HG02623 (cell line): Measurements from ENCODE around the gene KLF6.
A peak's percentile ranks its signal among the peaks of the same experiment; 100 is the strongest.

Experiments used
- ATAC-seq: cut with Tn5 transposase; IDR thresholded peaks from one replicate; pipeline ENCODE4 v1.9.1; 2021; ENCODE audit warnings: moderate library complexity; ENCODE audit not compliant: unreplicated experiment

The KLF6 gene

DNA sequence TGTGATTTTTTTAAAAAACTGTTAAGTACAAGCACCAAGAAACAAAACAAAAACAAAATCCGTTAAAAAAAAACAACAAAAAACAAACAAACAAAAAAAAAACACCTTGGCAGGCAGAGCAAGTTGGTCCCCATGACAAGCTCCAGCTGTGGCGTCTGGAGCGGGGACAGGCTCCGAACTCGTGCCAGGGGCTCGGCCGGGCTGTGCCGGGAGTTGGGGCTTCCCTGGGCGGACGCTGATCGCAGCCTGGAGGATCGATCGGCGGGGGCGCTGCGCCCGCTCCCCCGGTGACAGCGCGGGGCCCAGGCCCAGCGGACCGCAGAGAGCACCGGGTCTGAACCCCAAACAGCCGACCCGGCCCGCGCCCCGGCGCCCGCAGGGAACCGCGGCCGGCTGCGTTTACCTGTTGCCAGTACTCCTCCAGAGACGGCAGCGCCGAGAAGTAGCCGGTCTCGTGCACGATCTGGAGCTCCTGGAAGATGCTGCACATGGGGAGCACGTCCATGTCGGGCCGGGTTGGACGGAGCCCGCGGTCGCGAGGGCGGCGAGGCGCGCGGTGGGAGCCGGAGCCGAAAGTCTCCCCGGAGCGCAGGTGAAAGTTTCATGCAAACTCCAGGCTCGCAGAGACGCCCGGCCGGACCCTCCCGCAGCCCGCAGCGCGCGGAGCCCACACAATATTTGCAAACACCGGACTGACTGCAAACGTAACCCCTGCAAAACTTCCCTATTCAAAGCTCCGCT is at the start of gene KLF6:
Gene KLF6, minus strand, starts transcription at position 700 of the 741 bp plus-strand sequence. Its CDS starts 195 bp downstream, at position 505.
- peak; percentile 0 for ATAC-seq

GRCh38 chr10:3834404-3834803 is 49.4 kb upstream of the KLF6 start:
- ATAC-seq, result no peak

- ATAC-seq, result no peak
Measured at GRCh38 chr10:3833046-3833445, 48.0 kb upstream of the KLF6 start.

GRCh38 chr10:3832022-3832786 is 47.2 kb upstream of the KLF6 start:
- no peak for ATAC-seq

DNA sequence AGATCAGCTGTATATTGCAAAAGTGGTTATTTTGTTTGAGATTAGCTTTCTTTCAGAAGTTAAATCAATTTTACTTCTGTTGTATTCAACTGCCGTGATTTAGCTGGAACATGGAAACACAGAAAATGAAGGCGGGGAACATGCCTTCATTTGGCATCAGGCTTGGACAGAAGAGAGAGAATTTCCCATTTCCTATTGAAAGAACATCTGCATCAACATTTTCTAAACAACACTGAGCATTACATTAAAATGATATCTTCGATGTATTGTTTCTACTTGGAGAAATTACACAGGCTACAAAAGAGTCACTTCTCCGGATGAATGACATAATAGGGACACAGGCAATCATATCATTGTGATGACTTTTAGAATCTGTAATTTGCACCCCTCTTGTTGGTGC is 46.6 kb upstream of the KLF6 start:
- no peak for ATAC-seq

DNA sequence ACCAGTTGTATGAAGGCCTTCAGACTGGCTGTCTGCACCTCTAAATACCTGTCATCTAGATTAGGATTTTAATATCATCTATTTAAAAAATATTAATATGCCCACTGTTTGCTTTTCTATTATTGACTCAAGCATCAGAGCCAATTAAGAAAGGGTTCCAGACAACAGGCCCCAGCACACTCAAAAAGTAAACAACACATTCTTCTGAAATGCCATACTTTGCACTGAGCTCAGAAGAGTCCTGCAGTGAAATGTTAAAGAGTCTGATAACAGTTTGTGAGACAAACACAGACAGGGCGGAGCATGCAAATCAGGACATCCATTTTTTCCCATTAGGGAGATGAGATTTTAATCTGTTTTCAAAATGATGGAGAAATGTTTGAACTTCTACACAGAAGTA is 45.9 kb upstream of the KLF6 start:
- ATAC-seq, result no peak

DNA sequence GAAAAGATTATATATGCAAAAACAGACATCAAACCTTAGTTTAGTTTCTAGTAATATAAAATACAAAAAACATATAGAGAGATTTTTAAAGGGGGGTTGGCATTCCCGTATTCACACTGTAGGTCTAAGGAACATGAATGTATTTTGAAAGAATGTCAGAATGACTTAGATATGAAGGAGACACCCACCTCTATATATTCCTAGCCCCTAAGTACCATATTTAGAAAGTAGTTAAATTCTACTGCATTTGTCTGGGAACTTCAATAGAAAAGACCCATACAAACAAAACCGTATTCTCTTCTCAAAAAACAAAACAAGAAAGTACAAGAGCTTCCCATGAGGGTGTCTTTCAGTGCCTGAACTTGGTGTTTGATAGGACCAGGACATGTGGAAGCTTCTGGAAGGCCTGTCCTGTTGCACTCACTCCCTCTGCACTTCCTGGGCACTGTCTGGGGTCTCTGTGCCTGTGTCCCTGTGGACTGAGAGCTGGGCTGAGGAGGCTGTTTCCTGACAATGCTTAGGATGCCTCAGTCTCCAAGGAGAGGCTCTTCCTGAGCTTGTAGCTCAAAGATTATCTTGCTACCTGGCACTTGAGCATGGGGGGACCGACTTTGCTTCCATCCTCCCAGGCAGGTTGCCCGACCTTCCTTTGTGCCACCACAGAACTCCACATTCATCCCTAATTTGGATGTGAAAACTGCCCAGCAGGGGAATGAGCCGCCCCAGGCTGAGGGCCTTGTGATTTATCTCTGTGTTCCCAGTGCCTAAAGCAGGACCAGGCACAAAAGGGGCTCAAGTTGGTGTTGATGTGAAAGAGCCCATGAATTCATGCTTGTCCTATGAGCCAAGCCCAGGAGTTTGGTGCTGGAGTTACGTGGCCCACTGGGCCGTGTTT is 44.4 kb upstream of the KLF6 start:
- no peak for ATAC-seq

DNA sequence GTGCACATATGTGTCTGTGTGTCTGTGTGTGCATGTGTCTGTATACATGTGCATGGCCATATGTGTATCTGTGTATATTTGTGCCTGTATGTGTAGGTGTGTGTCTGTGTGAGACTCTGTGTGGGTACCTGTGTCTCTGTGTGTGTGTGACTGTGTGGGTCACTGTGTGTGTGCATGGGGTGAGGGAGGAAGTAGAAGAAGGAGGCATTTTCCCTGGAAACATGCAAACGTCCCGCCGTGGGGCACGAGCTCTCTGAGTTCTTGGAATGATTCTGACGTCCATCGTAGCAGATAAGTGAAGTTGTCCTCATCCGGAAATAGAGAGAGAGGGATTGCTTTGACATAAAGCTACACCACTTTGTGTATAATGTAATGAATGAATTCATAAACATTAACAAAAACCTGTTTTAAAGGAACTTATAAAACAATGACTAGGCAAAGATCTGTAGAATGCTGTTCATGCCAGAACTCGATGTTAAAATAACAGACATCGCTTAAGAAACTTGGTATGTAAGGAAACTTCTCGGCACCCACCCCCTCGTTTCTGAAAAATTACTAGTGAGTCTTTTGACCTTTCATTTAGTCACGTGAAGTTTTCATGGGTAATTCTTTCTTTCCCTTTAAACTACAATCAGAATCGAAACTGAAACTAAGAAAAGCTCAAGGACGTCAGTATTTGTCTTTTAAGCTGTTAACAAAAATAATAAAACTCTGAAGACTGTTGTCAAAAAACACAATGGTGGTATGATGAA is 43.6 kb upstream of the KLF6 start:
- ATAC-seq, result no peak

DNA sequence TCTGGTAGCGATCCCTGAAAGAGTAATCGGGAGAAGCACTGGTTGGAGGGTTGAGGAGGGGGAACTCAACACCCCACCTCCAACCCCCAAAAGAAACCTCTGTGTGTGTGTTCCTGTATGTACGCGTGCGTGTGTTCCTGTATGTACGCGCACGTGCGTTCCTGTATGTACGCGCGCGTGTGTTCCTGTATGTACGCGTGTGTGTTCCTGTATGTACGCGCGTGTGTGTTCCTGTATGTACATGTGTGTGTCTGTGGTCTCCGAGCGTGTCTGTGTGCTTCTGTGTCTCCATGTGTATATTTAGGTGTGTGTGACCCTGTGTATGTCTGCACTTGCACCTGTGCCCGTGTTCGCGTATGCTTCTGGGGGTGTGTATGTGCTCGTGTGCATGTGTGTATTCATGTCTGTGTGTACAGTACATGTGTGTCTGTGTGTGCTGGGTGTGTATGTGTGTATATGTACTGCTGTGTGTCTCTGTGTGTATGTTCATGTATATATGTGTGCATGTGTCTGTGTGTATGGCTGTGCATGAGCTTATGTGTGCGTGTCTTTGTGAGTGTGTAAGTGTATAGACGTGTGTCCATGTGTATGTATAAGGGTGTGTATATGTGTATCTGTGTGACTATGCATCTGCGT is 42.9 kb upstream of the KLF6 start:
- no peak for ATAC-seq

GRCh38 chr10:3827266-3827665 is 42.3 kb upstream of the KLF6 start:
- no peak for ATAC-seq

GRCh38 chr10:3825862-3826351 is 40.9 kb upstream of the KLF6 start:
- no peak for ATAC-seq

DNA sequence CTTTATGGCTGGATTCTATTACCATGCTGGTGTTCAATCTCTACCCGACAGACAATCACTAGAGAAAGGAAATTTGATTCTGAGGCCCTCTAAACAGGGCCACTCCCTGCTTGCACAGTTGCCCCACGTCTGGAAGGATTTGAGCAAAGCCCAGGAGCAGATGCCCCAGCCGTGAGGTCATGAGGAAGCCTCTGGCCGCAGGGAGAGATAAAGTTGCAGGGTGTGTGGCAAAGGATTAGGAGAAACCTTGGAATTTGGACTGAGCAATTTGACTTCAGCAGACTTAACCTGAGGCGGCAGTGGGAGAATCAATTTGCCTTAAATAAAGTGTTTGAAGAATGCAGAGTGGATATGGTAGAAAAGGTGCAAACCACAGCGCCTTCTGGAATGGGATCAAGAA is 40.2 kb upstream of the KLF6 start:
- ATAC-seq, result no peak

- no peak for ATAC-seq
Measured at GRCh38 chr10:3822541-3823330, 37.7 kb upstream of the KLF6 start.

DNA sequence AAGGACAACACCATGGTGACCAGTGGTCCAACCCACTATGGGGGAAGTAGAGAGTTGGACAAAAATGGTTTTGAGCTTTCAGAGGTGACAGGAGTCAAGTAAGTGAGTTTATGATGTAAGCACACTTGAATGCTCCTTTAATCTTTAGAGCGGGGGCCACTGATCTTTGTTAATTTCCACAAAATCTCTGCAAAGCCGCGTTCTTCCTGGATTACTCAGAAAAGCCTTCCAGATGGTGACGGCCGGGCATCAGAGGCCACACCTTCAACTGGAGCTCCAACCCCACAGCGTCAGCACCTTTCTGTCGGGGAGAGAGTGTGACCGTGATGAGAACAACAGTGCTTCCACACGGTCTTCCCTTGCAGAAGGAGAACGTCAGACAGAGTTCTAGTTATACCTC is 35.2 kb upstream of the KLF6 start:
- ATAC-seq, result no peak

GRCh38 chr10:3816995-3817394 is 32.0 kb upstream of the KLF6 start:
- no peak for ATAC-seq

DNA sequence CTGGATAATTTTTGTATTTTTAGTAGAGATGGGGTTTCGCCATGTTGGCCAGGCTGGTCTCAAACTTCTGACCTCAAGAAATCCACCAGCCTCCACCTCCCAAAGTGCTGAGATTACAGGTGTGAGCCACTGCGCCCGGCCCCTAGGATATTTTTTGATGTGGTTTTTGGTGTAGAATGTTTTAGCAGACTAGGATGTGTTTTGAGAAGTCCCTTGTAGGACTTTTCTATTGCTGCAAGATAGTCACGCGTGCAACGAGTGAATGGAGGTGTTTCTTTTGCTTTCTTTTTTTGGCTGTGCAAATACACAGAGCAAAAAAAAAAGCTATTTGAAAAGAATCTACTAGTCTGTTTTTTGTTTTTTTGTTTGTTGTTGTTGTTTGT is 29.8 kb upstream of the KLF6 start:
- no peak for ATAC-seq

GRCh38 chr10:3813986-3814837 is 29.2 kb upstream of the KLF6 start:
- ATAC-seq, result no peak

DNA sequence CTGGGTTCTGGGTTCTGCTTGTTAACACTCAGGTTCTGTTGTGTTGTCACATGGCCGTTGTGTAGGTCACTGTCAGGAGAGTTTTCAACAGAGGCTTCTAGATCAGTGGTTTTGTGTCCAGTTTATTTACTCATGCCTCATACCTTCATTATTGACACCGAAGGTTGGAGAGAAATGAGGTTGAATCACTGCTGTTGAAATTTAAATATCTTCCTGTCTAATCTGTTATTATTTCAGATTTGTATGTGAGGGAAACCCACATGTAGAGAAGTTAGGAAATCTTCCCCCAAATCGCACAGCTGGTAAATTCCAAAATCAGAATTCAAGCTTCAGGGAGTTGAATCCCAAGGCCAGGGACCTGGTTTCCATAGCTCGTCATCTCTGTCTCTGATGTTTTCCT is 28.3 kb upstream of the KLF6 start:
- ATAC-seq, result no peak
